ELF-1 (cell line): ENCODE results near the gene RBFOX2.

Source experiments
- DNase-seq: peaks from one replicate; pipeline ENCODE4 v3.0.0-alpha.2; 2016; ENCODE audit warnings: low read depth, low spot score

RBFOX2 gene

DNA sequence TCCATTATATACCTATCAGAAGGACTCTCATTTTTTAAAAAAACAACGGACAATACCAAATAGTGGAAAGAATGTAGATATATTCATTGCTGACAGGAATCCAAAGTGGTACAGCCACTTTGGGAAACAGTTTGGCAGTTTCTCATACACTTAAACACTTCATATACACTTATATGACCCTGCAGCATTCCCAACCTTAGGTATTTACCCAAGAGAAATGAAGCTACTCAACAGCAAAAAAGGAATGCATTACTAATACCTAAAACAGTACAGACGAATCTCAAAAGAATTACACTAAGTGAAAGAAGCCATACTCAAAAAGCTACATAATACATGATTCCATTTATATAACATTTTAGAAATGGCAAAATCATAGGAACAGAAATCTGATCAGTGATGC is 51.5 kb downstream of the RBFOX2 start:
- no peak for DNase-seq

DNA sequence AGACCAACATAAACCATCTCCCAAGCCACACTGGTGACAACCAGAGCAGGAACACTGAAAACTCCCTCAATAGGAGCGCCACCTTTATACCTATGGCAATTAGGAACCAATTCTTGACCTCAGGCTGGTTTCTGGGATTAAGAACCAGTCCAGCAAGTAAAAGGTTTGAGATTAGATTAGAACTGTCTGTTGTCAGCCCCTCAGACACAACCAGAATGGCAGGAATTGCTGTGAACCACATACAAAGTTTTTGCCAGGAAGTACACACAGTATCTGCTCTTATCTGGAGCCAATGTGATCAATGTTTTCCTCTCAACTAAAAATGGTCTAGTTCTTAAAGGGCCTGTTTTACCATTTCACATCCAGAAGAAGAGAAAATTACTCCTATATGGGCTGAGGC is 55.2 kb downstream of the RBFOX2 start:
- DNase-seq = peak; percentile 56

GRCh38 chr22:35972559-35972958 is 56.1 kb downstream of the RBFOX2 start:
- no peak for DNase-seq

GRCh38 chr22:35971456-35972119 is 57.0 kb downstream of the RBFOX2 start:
- peak; percentile 7 for DNase-seq

GRCh38 chr22:35970616-35971455 is 57.8 kb downstream of the RBFOX2 start:
- DNase-seq = no peak

GRCh38 chr22:35967046-35967397 is 61.6 kb downstream of the RBFOX2 start:
- DNase-seq = no peak

- no peak for DNase-seq
These were observed 62.1 kb downstream of the RBFOX2 start for GRCh38 chr22:35966314-35967045.

- no peak for DNase-seq
These were observed 65.3 kb downstream of the RBFOX2 start for GRCh38 chr22:35963237-35963810.

DNA sequence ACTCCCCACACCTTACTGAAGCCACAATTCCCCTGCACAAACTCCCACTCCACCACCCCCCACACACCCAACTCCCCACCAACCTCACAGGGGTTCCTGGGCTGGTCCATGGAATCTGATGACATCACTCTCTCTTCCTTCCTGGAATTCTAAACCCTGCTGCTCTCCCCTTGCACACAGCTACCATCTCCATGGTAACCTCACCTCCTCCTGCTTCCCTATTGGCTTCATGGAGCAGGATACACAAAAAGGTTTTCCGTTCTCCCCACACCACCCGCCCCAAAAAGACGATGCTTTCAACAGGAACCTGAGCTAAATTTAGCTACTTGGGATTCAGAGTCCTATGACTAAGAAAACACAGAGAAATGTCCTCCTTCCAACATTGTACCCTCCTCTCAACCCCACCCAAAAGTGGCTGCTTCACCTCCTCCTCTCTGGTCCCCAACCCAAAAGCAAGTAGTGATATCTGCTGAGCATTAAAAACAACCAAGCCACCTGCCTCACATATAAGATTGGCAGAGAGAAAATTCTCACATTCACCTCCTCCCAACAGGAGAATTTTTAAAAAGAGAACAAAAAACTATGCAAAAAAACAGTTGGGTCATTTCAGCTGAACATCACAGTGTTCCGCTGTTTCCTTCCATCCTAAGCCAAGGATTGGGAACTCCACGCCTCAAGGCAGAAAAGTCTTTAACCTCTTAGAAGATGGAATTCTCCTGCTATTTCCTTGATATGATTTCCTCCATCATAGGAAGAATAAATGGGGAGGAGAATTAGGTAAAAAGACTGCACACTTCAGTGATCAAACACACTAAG is 66.9 kb downstream of the RBFOX2 start:
- peak; percentile 69 for DNase-seq

GRCh38 chr22:35960854-35961253 is 67.8 kb downstream of the RBFOX2 start:
- DNase-seq = no peak

GRCh38 chr22:35959121-35959800 is 69.4 kb downstream of the RBFOX2 start:
- no peak for DNase-seq

- no peak for DNase-seq
These were observed 70.3 kb downstream of the RBFOX2 start for GRCh38 chr22:35958334-35958733.

GRCh38 chr22:35957589-35957988 is 71.0 kb downstream of the RBFOX2 start:
- no peak for DNase-seq

DNA sequence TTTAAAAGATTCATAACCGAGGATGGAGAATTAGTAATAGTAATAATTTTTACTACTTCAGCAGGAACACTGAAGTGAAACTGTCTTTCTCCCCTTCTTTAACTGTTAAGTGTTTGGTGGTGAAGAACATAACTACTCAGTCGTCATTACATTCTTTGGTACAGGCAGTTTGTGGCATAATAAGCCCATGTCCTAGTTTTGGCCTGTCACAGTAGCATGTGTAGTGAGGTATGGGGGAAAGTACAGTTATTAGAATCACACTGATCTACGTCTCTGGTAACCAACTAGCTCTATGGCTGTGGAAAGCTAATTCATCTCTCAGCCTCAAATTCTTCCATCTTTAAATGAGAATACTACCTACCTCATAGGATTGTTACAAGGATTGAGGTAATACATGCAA is 71.8 kb downstream of the RBFOX2 start:
- no peak for DNase-seq

DNA sequence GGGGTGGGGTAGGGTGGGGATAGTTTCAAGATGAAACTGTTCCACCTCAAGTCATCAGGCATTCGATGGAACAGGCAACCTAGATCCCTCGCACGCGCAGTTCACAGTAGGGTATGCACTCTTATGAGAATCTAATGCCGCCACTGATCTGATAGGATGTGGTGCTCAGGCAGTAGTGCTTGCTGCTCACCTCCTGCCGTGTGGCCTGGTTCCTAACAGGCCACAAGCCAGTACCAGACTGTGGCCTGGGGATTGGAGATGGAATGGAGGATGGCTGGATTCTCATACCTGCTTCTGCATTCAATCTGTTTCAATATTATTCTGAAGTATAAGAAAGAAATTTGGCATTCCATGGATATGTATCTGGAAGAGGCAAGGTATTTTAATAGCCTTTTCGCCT is 73.1 kb downstream of the RBFOX2 start:
- DNase-seq = no peak

DNA sequence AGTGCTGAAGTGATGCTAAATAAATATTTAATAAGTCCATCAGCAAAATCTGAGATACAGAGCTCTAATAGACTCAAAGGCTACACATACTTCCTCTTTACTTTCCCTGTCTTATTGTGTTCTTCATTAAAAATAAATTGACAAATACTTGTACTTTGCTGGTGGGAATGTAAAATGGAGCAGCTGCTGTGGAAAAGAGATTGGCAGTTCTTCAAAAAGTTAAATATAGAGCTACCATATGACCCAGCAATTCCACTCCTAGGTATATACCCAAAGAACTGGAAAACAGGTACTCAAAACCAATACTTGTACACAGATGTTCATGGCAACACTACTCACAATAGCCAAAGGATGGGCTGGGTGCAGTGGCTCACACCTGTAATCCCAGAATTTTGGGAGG is 76.0 kb downstream of the RBFOX2 start:
- no peak for DNase-seq

- peak; percentile 25 for DNase-seq
These were observed 78.4 kb downstream of the RBFOX2 start for GRCh38 chr22:35950262-35950661.

GRCh38 chr22:35949243-35949642 is 79.4 kb downstream of the RBFOX2 start:
- DNase-seq = no peak

DNA sequence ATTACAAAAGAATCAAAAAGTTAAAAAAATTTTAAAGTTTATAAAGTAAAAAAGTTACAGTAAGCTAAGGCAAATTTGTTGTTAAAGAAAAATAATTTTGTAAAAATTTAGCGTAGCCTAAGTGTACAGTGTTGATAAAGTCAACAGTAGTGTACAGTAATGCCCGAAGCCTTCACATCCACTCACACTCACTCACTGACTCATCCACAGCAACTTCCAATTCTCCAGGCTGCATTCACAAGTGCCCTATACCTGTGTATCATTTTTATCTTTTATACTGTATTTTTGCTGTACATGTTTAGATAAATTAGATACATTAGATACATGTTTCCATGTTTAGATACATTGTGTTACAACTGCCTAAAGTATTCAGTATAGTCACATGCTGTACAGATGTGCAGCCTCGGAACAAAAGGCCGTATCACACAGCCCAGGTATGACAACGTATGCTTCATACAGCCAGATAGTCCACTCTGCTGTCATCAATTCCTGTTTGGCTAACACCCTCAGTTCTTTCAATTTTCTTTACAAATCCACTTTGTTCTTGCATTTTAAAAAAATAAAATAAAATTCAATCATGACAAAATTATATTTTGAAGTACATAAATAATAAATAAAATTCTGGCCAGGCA is 80.7 kb downstream of the RBFOX2 start:
- DNase-seq = no peak

GRCh38 chr22:35944458-35944857 is 84.2 kb downstream of the RBFOX2 start:
- DNase-seq = no peak
